PC-9 (cell line): ENCODE data around the gene PRKAG2. TPM values are rescaled to one million over a fixed set of nuclear protein-coding genes. Genes with fewer than 3 reads are reported as not detected.

Experiments used
- BruUV-seq: library from RNA; stranded (reverse); fragments of 400-500 nt; replicated peaks from 2 replicates; lab custom pipeline; 2021; lab: Mats Ljungman, UMichigan
- CTCF ChIA-PET: fragments of 300-600 bp; sonication (Branson Sonifier 250); formaldehyde crosslinking; loops from one replicate; lab custom pipeline; 2022; ENCODE audit warnings: antibody characterized with exemption; lab: Charles Lee
- POLR2A ChIA-PET: fragments of 300-600 bp; sonication (Branson Sonifier 250); formaldehyde crosslinking; loops from one replicate; lab custom pipeline; 2022; ENCODE audit warnings: antibody characterized with exemption; ENCODE audit not compliant: unreplicated experiment; lab: Charles Lee
- DNase-seq, 2 experiments: peaks; one replicate each; pipeline versions ENCODE4 v3.0.0 to v3.0.0-alpha.2; 2015 to 2022; ENCODE audit warnings: mixed read lengths in 1 of 2
- H2AFZ ChIP-seq: fragments of 200-600 bp; sonication (generic); 2 replicates; pipeline ENCODE4 v1.8.1; 2017; ENCODE audit warnings: antibody characterized with exemption
- H3F3A ChIP-seq: fragments of 200-600 bp; sonication (generic); 2 replicates; pipeline ENCODE4 v1.8.1; 2017; ENCODE audit warnings: antibody characterized with exemption, mild to moderate bottlenecking, low read depth; ENCODE audit not compliant: insufficient read depth
- H3K27ac ChIP-seq: fragments of 200-600 bp; sonication (generic); 2 replicates; pipeline ENCODE4 v1.6.1; 2016; ENCODE audit warnings: mixed run types
- H3K27me3 ChIP-seq: fragments of 200-600 bp; sonication (generic); 2 replicates; pipeline ENCODE4 v1.6.1; 2016; ENCODE audit warnings: low read depth, mixed run types; ENCODE audit not compliant: insufficient read depth
- H3K36me3 ChIP-seq: fragments of 200-600 bp; sonication (generic); 2 replicates; pipeline ENCODE4 v1.6.1; 2016; ENCODE audit warnings: low read depth, mixed run types
- H3K4me1 ChIP-seq: fragments of 200-600 bp; sonication (generic); replicated peaks from 2 replicates; pipeline ENCODE4 v1.6.1; 2016; ENCODE audit warnings: mixed run types; ENCODE audit not compliant: insufficient read depth
- H3K4me2 ChIP-seq: fragments of 200-600 bp; sonication (generic); 2 replicates; pipeline ENCODE4 v1.6.1; 2017; ENCODE audit warnings: mixed run types
- H3K4me3 ChIP-seq: fragments of 200-600 bp; sonication (generic); 2 replicates; pipeline ENCODE4 v1.6.1; 2016; ENCODE audit warnings: mixed run types
- H3K79me2 ChIP-seq: fragments of 200-600 bp; sonication (generic); 2 replicates; pipeline ENCODE4 v1.6.1; 2017; ENCODE audit warnings: low read depth, mixed run types
- H3K9me2 ChIP-seq: fragments of 200-600 bp; sonication (generic); 2 replicates; pipeline ENCODE4 v1.8.1; 2017; ENCODE audit warnings: mild to moderate bottlenecking; ENCODE audit not compliant: insufficient read depth
- H3K9me3 ChIP-seq: fragments of 200-600 bp; sonication (generic); 2 replicates; pipeline ENCODE4 v1.8.1; 2016; ENCODE audit warnings: low read depth; ENCODE audit not compliant: insufficient read depth
- H4K20me1 ChIP-seq: fragments of 200-600 bp; sonication (generic); 2 replicates; pipeline ENCODE4 v1.8.1; 2017; ENCODE audit not compliant: insufficient read depth
- CTCF ChIP-seq: fragments of 200-600 bp; sonication (generic); conservative IDR thresholded peaks from 2 replicates; pipeline ENCODE4 v1.6.1; 2017; ENCODE audit warnings: mixed run types, antibody characterized with exemption, mild to moderate bottlenecking, moderate library complexity
- EZH2 ChIP-seq: fragments of 200-600 bp; sonication (generic); IDR thresholded peaks from 2 replicates; pipeline ENCODE4 v1.8.0; 2017; ENCODE audit warnings: antibody characterized with exemption, low read depth
- intact Hi-C: fragments of 100-400 bp; cut with micrococcal nuclease; formaldehyde crosslinking; loops from one replicate; pipeline ENCODE4 v1.10.0; 2022; ENCODE audit not compliant: unreplicated experiment
- total RNA-seq: library from RNA; stranded (reverse); gene quantifications from 2 replicates; pipeline ENCODE4 v1.2.3, GENCODE V29; 2021

The PRKAG2 gene
- total RNA-seq, 1 experiment from 2014 or later = 37.3 TPM

GRCh38 chr7:151647874-151648273 lies 229.0 kb downstream of the PRKAG2 start:
- no peak for TF ChIP-seq CTCF
- no peak for TF ChIP-seq EZH2
- Histone ChIP-seq H3K9me2 (no peaks in the 10 kb centered on the region), H3K79me2 (no peaks in the 10 kb centered on the region), H3K9me3 (peaks cover 22% of the 10 kb centered on the region; the same call in 1 of the 2 replicates), H3K27me3 (no peaks in the 10 kb centered on the region), H2AFZ (no peak overlapping the region), H3K4me1 (peaks cover 19% of the 10 kb centered on the region), H3K4me3 (no peak overlapping the region), H3K36me3 (no peaks in the 10 kb centered on the region), H3F3A (peaks cover 14% of the 10 kb centered on the region; the same call in 1 of the 2 replicates), H4K20me1 (no peaks in the 10 kb centered on the region), H3K27ac (no peak overlapping the region), H3K4me2 (no peak overlapping the region)
- intact Hi-C loops = no loop called here
- no peak for DNase-seq
- no TSS peak for BruUV-seq
- ChIA-PET POLR2A (no interaction called here), CTCF (interaction anchor here (0.5 kb wide), 1 partner anchor 56 kb away, joined by 5 read pairs; no protein-coding TSS in a partner anchor)

- Histone ChIP-seq H3K9me2 (no peaks in the 10 kb centered on the region), H4K20me1 (no peaks in the 10 kb centered on the region), H3K27ac (no peak overlapping the region), H3K4me2 (no peak overlapping the region), H3K79me2 (no peaks in the 10 kb centered on the region), H3K27me3 (no peaks in the 10 kb centered on the region), H2AFZ (no peak overlapping the region), H3K4me3 (no peak overlapping the region), H3K36me3 (no peaks in the 10 kb centered on the region), H3K4me1 (peaks cover 19% of the 10 kb centered on the region), H3K9me3 (peaks cover 22% of the 10 kb centered on the region; the same call in 1 of the 2 replicates), H3F3A (peaks cover 14% of the 10 kb centered on the region; the same call in 1 of the 2 replicates)
- DNase-seq = no peak
- intact Hi-C loops = no loop called here
- CTCF ChIA-PET = interaction anchor here (0.8 kb wide), 1 partner anchor 135 kb away, joined by 3 read pairs; no protein-coding TSS in a partner anchor
- no TSS peak for BruUV-seq
- POLR2A ChIA-PET = no interaction called here
- no peak for TF ChIP-seq CTCF
- no peak for TF ChIP-seq EZH2
Observed at GRCh38 chr7:151647006-151647405, 229.9 kb downstream of the PRKAG2 start.

- no peak for DNase-seq
- TF ChIP-seq EZH2 = no peak
- no peak for TF ChIP-seq CTCF
- no peak overlapping the region for H3K4me3 ChIP-seq
- ChIA-PET POLR2A (no interaction called here), CTCF (no interaction called here)
- no peaks in the 10 kb centered on the region for H3K9me2 ChIP-seq
- no peaks in the 10 kb centered on the region for H3K79me2 ChIP-seq
- BruUV-seq = no TSS peak
- H3K4me1 ChIP-seq = peaks cover 11% of the 10 kb centered on the region
- no peak overlapping the region for H3K27ac ChIP-seq
- H2AFZ ChIP-seq = no peak overlapping the region
- H4K20me1 ChIP-seq = no peaks in the 10 kb centered on the region
- no peaks in the 10 kb centered on the region for H3K27me3 ChIP-seq
- no peaks in the 10 kb centered on the region for H3K36me3 ChIP-seq
- intact Hi-C loops = no loop called here
- H3F3A ChIP-seq = peaks cover 1% of the 10 kb centered on the region; the same call in 1 of the 2 replicates
- H3K4me2 ChIP-seq = no peak overlapping the region
- H3K9me3 ChIP-seq = peaks cover 22% of the 10 kb centered on the region; the same call in 1 of the 2 replicates
Observed at GRCh38 chr7:151645311-151645710, 231.6 kb downstream of the PRKAG2 start.
